Sigmoid colon (tissue), 7 donors: Measurements from ENCODE around the gene MYO10. TPM values are rescaled to one million over a fixed set of nuclear protein-coding genes. Genes with fewer than 3 reads are reported as not detected.

Experiments used
- DNase-seq: peaks from one replicate; pipeline ENCODE4 v3.0.0-alpha.2; 2019
- H3K27ac ChIP-seq, 4 donors: fragments of 200-600 bp; sonication (generic); one replicate each; pipeline ENCODE4 v1.5.1; 2016 to 2019; ENCODE audit warnings: mild to moderate bottlenecking in 1 of 4
- H3K27me3 ChIP-seq, 3 donors: fragments of 200-600 bp; sonication (generic); one replicate each; pipeline ENCODE4 v1.5.1; 2019; ENCODE audit warnings: mild to moderate bottlenecking in 1 of 3
- H3K36me3 ChIP-seq, 4 donors: fragments of 200-600 bp; sonication (generic); one replicate each; pipeline ENCODE4 v1.5.1; 2016 to 2019
- H3K4me1 ChIP-seq, 4 donors: fragments of 200-600 bp; sonication (generic); one replicate each; pipeline ENCODE4 v1.5.1; 2017 to 2019
- H3K4me3 ChIP-seq, 4 donors: fragments of 200-600 bp; sonication (generic); one replicate each; pipeline ENCODE4 v1.5.1; 2017 to 2019; ENCODE audit warnings: mild to moderate bottlenecking in 2 of 4, moderate library complexity in 1 of 4
- H3K9me3 ChIP-seq, 4 donors: fragments of 200-600 bp in 3 of 4; sonication (generic) in 3 of 4; one replicate each; pipeline versions ENCODE4 v1.5.1 to v1.6.1; 2013 to 2019
- EP300 ChIP-seq, 4 donors: sonication (generic); formaldehyde crosslinking; IDR thresholded peaks; one replicate each; pipeline ENCODE4 v1.6.1; 2017; ENCODE audit warnings: antibody characterized with exemption in 4 of 4
- POLR2A ChIP-seq, 2 donors: fragments of 450-650 bp; IDR thresholded peaks; one replicate each; pipeline ENCODE4 v1.6.1; 2016; ENCODE audit warnings: antibody characterized with exemption in 2 of 2, mild to moderate bottlenecking in 2 of 2, moderate library complexity in 2 of 2
- POLR2AphosphoS5 ChIP-seq, 4 donors: sonication (generic); formaldehyde crosslinking; IDR thresholded peaks; one replicate each; pipeline ENCODE4 v1.6.1; 2017; ENCODE audit warnings: antibody characterized with exemption in 4 of 4
- WGBS, 2 donors: extraction: QIAGEN DNeasy Blood & Tissue Kit; methylation state at CpG; one replicate each; pipeline ENCODE4 v1.1.7; 2013; 5-methylcytosine and 5-hydroxymethylcytosine counted together
- intact Hi-C: fragments of 100-400 bp; cut with DNase I; formaldehyde crosslinking; loops from one replicate; pipeline ENCODE4 v1.15.1; 2023
- polyA plus RNA-seq, 3 donors: library from polyadenylated mRNA; stranded (reverse); fragments of 200-250 nt; gene quantifications; one replicate each; pipeline ENCODE4 v1.2.3, GENCODE V29; 2013
- total RNA-seq, 4 donors: library from RNA; depleted of rRNA; stranded (reverse); fragments of >200 nt; gene quantifications; one replicate each; pipeline ENCODE4 v1.1.0, GENCODE V29; 2016
- TF ChIP-seq, protein P1 (sequence below), 4 experiments: fragments of 450-650 bp in 3 of 4; fragments of 200-600 bp in 1 of 4; IDR thresholded peaks; one replicate each; pipeline ENCODE4 v1.5.1; 2016 to 2019; ENCODE audit warnings: antibody characterized with exemption in 4 of 4, mild to moderate bottlenecking in 3 of 4, moderate library complexity in 2 of 4
- donor health status: healthy with polysubstance abuse.
- donor health status: Bipolar disorder and iron deficiency.
- donor health status: healthy.

MYO10 gene
- total and polyA plus RNA-seq, 7 donors: 3.9 to 20.3 (median 8.3) TPM

- H3K27me3 ChIP-seq: no peaks in the 10 kb centered on the region
- DNase-seq: no peak
- intact Hi-C loops: no loop called here
- no peaks in the 10 kb centered on the region for H3K4me1 ChIP-seq
- no peak overlapping the region for H3K27ac ChIP-seq
- TF ChIP-seq, protein P1, sequence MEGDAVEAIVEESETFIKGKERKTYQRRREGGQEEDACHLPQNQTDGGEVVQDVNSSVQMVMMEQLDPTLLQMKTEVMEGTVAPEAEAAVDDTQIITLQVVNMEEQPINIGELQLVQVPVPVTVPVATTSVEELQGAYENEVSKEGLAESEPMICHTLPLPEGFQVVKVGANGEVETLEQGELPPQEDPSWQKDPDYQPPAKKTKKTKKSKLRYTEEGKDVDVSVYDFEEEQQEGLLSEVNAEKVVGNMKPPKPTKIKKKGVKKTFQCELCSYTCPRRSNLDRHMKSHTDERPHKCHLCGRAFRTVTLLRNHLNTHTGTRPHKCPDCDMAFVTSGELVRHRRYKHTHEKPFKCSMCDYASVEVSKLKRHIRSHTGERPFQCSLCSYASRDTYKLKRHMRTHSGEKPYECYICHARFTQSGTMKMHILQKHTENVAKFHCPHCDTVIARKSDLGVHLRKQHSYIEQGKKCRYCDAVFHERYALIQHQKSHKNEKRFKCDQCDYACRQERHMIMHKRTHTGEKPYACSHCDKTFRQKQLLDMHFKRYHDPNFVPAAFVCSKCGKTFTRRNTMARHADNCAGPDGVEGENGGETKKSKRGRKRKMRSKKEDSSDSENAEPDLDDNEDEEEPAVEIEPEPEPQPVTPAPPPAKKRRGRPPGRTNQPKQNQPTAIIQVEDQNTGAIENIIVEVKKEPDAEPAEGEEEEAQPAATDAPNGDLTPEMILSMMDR (IDR thresholded peaks at IDR 0.05): no peak
- TF ChIP-seq POLR2A (IDR thresholded peaks at IDR 0.05) (no peak), POLR2AphosphoS5 (IDR thresholded peaks at IDR 0.05) (no peak), EP300 (IDR thresholded peaks at IDR 0.05) (no peak)
- no peaks in the 10 kb centered on the region for H3K9me3 ChIP-seq
- WGBS, 2 donors: 80 to 84% methylated on average over 4 of the region's 4 CpGs
- no peaks in the 10 kb centered on the region for H3K36me3 ChIP-seq
- no peak overlapping the region for H3K4me3 ChIP-seq
Measured at GRCh38 chr5:16695779-16696178, 240.3 kb downstream of the MYO10 start.

DNA sequence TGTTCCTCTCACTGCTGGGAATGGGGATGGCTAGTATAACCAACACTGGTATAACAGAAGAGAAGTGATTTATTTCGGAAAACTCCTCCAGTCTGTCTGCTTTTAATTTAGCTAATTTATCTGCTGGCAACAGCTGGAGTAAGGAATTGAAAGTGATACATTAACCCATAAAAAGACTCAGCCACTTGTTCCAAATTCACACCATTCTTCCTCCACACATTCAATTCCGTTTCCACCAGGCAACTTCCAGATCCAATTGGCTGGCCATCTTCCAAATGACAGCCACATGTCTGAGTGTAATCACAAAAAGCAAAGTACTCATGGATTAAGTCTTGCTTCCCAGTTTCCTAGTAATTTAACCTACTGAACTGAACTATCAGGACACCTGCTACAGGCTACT is 242.2 kb downstream of the MYO10 start:
- no peaks in the 10 kb centered on the region for H3K4me1 ChIP-seq
- no peak overlapping the region for H3K27ac ChIP-seq
- H3K4me3 ChIP-seq: no peak overlapping the region
- TF ChIP-seq, protein P1 (IDR thresholded peaks at IDR 0.05): no peak
- TF ChIP-seq POLR2A (IDR thresholded peaks at IDR 0.05) (no peak), POLR2AphosphoS5 (IDR thresholded peaks at IDR 0.05) (no peak), EP300 (IDR thresholded peaks at IDR 0.05) (no peak)
- H3K36me3 ChIP-seq: no peaks in the 10 kb centered on the region
- no peaks in the 10 kb centered on the region for H3K27me3 ChIP-seq
- no peak for DNase-seq
- intact Hi-C loops: no loop called here
- 48 to 66% methylated on average over 2 of the region's 2 CpGs for WGBS, 2 donors
- no peaks in the 10 kb centered on the region for H3K9me3 ChIP-seq

DNA sequence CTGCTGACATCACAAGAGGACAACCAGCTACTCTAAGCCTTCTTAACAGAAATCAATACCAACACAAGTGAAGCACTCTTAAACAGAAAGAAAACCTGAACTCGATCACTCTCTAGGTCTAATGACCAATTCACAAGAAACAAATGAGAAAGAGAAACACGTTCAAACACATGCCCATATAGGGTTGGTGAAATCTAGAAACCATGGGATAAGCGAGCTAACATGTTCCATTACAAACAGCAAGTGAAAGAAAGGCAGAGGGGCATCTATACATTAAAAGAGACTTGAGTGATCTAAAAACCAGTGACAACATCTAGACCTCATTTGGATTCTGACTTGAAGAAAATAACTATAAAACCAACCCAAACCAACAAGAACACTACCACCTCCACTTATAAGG is 244.4 kb downstream of the MYO10 start:
- intact Hi-C loops: no loop called here
- H3K27me3 ChIP-seq: no peaks in the 10 kb centered on the region
- no peak overlapping the region for H3K4me3 ChIP-seq
- TF ChIP-seq, protein P1 (IDR thresholded peaks at IDR 0.05): no peak
- TF ChIP-seq POLR2A (IDR thresholded peaks at IDR 0.05) (no peak), POLR2AphosphoS5 (IDR thresholded peaks at IDR 0.05) (no peak), EP300 (IDR thresholded peaks at IDR 0.05) (no peak)
- H3K9me3 ChIP-seq: no peaks in the 10 kb centered on the region
- peaks cover 0 to 15% (median 7%) of the 10 kb centered on the region in 4 donors for H3K4me1 ChIP-seq
- WGBS, 2 donors: 82 to 88% methylated on average over 3 of the region's 3 CpGs
- no peak overlapping the region for H3K27ac ChIP-seq
- H3K36me3 ChIP-seq: no peaks in the 10 kb centered on the region
- no peak for DNase-seq

DNA sequence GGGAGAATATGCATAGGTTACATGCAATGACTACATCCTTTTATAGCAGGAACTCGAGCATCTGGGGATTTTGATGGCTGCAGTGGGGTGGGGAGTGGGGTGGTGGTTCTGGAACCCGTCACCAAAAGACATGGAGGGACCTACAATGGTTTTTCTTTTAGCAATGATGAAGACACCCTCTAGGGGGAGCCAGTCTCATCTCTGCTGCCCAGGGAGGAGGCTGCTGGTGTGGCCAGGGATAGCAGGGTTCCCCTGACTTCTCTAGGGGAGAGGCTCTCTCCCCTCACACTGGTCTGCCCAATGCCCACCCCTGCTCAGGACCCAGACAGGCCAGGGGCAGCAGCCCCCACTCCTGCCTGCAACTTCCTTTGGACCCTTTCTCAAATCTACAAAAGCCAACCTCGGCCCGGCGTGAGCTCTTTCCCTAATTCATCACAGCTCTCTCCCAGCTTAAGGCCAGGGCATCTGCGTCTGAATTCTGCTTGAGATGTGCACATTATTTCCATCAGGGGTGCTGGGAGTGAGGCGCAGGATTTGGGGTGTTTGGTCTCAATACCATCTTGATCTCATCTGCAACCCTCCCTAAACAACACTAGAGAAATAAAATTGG is 245.7 kb downstream of the MYO10 start:
- intact Hi-C loops: no loop called here
- H3K9me3 ChIP-seq: no peaks in the 10 kb centered on the region
- TF ChIP-seq POLR2A (IDR thresholded peaks at IDR 0.05) (no peak), EP300 (IDR thresholded peaks at IDR 0.05) (no peak), POLR2AphosphoS5 (IDR thresholded peaks at IDR 0.05) (no peak)
- TF ChIP-seq, protein P1 (IDR thresholded peaks at IDR 0.05): peak in 2 of 4 experiments; percentile 10 to 23

DNA sequence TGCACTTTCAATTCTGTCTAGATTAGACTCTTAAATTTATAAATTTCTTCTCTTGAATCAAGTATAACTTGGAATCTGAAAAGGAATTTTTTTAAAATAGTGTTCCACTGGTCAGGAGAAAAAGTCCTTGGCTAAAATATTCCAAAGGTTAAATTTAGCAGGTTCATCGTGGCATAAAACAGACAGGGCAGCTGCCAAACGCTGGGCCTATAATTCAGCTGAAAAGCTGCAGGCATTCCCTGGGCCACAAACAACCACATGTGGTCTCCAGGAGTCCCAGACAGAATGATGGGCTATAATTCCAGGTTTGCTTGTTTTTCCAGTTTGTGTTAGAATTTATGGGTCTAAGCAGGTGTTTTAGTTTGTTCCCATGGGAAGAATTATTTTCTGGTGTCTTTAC is 248.2 kb downstream of the MYO10 start:
- Histone ChIP-seq H3K4me1 (peaks cover 0 to 15% (median 8%) of the 10 kb centered on the region in 4 donors), H3K27me3 (no peaks in the 10 kb centered on the region), H3K9me3 (no peaks in the 10 kb centered on the region), H3K36me3 (no peaks in the 10 kb centered on the region), H3K4me3 (no peak overlapping the region), H3K27ac (peak overlapping the region in 2 of 4 donors; percentile 0 to 34)
- no peak for DNase-seq
- 17 to 57% methylated on average over 2 of the region's 2 CpGs for WGBS, 2 donors
- peak; percentile 25 to 67 (median 52) for TF ChIP-seq POLR2AphosphoS5 (IDR thresholded peaks at IDR 0.05)
- TF ChIP-seq EP300 (IDR thresholded peaks at IDR 0.05): peak in 1 of 4 donors; percentile 3
- TF ChIP-seq, protein P1 (IDR thresholded peaks at IDR 0.05): no peak
- intact Hi-C loops: no loop called here

More for the DNA sequence above, 245.7 kb downstream of the MYO10 start:
- Histone ChIP-seq H3K27me3 (no peaks in the 10 kb centered on the region), H3K36me3 (no peaks in the 10 kb centered on the region), H3K27ac (no peak overlapping the region), H3K4me1 (peaks cover 0 to 15% (median 8%) of the 10 kb centered on the region in 4 donors), H3K4me3 (no peak overlapping the region)
- no peak for DNase-seq
- WGBS, 2 donors: 58 to 75% methylated on average over 7 of the region's 7 CpGs
